ENCODE data around the gene MGAT5B.
"Not testable (repeated sequence)": the region's sequence is repeated elsewhere in the genome, so short reads cannot be mapped to it uniquely, and the experiment has no call there.

Gene MGAT5B

GRCh38 chr17:76955191-76955590, 87.0 kb downstream of the MGAT5B start:
- DNase-seq = no peak

DNA sequence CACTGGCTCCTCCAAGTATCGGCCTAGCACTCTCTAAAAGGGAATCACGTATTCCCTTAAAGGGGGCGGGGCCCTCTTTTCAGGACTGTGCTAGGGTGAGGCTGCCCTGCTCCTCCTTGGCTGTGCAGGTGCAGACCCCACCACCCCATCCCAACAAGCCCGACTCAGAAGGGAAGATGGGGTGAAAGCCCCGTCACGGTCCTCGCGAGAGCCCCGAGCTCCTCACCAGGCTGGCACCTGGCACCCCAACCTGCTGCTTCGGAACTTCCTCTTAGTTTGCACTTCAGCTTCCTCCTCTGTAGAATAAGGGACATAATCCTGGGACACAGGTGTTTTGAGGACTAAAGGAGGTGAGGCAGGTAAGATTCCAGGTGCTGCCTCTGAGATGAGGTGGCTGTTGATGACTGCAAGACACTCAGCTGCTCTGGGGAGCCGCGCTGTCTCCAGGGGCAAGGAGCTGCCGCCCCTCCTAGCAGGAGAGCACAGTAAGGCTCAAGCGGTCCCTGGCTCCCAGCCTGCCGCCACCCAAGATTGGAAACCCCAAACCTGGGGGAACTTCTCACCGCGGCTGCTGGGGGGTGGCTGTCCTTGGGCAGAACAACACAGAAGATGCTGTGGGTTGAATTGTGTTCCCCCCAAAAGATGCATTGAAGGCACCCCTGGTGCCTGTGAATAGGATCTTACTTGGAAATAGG, 88.8 kb downstream of the MGAT5B start:
- peak in 1 of 2 donors; percentile 15 for DNase-seq

GRCh38 chr17:76957678-76958464, 89.7 kb downstream of the MGAT5B start:
- DNase-seq = peak in 1 of 2 donors; percentile 53

DNA sequence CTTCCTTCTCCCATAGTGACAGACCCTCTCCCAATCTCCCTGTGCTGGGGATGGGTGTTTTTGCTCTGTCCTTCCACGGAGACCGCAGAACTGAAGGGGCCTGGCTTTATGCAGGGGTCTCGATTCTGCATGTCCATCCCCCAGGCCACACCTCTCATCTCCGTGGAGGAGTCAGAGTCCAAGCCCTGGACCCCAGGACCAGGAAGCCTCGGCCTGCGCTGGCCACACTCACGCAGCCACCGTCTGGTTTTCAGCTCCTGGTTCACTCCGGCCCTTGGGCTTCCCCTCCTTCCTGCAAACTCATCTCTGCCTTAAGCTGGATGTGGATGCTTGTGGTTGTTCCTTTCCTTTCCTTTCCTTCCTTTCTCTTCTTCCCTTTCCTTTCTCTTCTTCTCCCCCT, 90.8 kb downstream of the MGAT5B start:
- DNase-seq = no peak

GRCh38 chr17:76961869-76962268, 93.7 kb downstream of the MGAT5B start:
- no peak for DNase-seq

- DNase-seq = no peak
Observed at GRCh38 chr17:76962858-76963257, 94.7 kb downstream of the MGAT5B start.

DNA sequence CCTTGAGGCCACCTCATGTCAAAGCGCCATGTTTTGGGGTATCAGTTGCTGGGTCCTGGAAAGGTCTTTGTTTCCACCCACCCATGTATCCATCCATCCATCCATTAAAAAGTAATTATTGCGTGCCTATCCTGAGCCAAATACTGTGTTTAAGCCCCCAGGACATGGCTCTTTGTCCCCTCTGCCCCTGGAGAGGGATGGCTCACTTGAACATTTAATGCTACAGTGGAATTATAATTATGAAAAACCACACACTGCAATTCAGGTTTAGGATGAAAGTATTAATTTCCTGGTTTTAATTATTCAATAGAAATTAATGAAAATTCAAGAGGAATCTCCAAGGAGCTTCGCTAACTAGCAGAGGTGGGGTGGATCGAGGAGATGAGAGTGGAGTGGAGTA, 97.8 kb downstream of the MGAT5B start:
- no peak for DNase-seq

GRCh38 chr17:76966486-76967181, 98.4 kb downstream of the MGAT5B start:
- DNase-seq = no peak

DNA sequence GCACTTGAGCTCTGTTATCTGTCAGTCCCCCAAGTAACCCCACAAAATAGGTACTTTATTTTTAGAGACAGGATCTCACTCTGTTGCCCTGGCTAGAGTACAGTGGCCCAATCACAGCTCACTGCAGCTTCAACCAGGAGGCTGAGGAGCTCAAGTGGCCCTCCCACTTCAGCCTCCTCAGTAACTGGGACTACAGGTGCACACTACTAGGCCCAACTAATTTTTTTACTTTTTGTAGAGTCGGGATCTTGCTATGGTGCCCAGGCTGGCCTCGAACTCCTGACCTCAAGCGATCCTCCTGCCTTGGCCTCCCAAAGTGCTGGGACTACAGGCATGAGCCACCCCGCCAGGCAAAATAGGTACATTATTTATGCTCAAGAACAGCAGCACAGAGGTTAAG, 99.6 kb downstream of the MGAT5B start:
- DNase-seq = no peak

- peak; percentile 49 to 74 for DNase-seq
Observed at GRCh38 chr17:76968707-76969597, 100.7 kb downstream of the MGAT5B start.

DNA sequence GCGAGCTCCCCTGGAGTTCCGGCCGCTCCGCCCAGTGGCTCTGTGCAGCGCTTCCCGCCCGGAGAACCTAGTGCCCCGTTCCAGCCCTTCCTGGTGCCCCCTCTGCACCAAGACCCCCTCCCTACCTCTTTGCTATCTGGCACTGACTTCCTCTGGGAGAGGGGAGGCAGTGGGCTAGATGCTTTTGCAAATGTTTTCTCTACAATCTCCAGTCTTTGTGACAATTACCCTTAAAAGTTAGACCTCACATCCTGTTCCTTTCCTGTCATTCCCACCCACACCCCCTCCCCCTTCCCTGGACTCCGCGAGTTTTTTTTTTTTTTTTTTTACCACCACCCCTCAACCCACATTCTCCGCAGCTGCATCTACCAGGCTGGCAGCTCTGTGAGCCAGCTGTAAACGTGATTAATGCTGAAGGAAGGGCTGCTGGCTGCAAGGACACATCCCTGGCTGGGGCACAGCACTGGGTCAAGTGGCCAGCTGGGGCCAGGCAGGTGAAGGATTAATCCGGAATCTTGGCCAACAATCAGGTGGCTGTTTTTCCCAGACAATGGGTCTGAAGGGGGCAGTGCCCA, 101.5 kb downstream of the MGAT5B start:
- no peak for DNase-seq

DNA sequence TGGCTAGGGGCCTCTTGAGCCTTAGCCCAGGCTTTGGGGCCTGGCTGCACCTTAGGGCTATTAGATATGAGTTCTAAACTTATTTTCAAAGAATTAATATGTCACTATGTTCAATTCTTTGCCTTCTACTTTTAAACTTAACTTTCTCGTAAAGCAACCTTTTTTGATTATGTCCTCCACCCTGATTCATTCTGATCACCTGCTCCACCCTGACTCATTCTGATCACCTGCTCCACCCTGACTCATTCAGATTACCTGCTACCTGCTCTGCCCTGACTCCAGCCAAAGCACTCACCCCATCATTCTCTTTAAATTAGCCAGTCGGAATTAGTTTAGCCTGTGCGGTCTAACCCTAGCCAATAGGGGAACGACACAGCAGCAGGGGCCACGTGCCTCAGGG, 102.0 kb downstream of the MGAT5B start:
- DNase-seq = not testable (repeated sequence)

DNA sequence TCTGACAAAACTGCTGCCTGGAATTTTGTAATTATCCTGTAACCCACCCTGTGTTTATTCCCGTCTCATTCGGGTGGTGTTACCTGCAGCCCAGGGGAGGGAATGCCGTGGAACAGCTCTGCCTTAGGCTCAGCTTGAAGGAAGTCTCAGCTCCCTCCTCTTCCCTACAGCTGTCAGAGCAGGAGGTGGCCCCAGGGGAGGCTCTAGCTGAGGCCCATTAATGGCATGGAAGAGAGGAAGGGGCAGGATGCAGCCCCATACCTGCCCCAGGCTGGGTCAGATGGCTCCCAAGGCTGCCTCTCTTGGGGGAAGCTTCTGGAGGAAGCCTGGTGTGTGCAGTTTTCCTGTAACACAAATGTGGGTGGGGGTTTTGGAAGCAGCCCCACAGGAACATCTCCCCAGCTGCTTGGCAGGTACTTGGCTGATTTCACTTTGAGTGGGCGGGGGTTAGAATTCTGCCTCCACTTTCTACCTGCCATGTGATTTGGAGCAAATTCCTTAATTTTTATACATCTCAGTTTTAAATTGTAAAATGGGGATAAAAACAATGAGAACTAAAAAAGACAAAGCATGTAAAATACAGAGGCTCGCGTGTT, 103.9 kb downstream of the MGAT5B start:
- no peak for DNase-seq

GRCh38 chr17:76973040-76973439, 104.8 kb downstream of the MGAT5B start:
- DNase-seq = no peak

- no peak for DNase-seq
Observed at GRCh38 chr17:76974721-76975120, 106.5 kb downstream of the MGAT5B start.

DNA sequence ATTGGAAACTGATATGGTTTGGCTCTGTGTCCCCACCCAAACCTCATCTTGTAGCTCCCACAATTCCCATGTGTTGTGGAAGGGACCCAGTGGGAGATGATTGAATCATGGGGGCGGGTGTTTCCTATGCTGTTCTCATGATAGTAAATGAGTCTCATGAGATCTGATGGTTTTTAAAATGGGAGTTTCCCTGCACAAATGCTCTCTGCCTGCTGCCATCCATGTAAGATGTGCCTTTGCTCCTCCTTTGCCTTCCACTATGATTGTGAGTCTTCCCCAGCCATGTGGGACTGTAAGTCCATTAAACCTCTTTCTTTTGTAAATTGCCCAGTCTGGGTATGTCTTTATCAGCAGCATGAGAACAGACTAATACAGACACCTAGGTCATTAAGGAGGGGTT, 109.8 kb downstream of the MGAT5B start:
- DNase-seq = not testable (repeated sequence)

- DNase-seq = no peak
Observed at GRCh38 chr17:76981545-76982295, 113.5 kb downstream of the MGAT5B start.

DNA sequence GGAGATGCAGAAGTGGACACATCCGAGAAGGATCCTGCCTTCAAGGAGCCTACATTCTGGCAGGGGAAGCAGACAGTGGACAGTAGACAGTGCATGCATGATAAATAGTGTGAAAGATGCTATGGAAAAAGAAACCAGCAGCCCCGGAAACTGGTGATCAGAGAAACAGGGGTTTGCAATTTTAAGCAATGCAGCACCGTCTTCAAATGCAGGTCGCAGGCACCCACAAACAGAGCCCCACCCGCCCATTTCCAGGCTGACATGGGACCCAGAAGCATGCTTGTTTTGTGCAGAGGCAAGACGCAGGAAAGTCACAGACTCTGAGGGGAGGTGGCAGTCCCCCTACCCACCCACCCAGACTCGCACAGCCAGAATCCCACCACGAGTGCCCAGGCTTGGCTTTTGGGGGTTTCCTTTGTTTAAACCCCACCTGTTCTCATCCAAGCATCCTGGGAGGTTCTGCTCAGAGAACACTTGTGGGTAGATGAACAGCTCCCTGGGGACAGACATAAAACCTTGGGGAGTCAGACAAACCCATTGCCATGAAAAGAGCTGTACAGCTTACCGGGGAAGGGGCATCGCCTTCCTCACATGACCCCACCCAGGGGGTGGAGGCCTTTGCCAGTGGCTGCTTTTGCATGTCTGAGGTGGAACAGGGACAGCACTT, 114.3 kb downstream of the MGAT5B start:
- peak in 1 of 2 donors; percentile 22 for DNase-seq

GRCh38 chr17:76983075-76983775, 115.0 kb downstream of the MGAT5B start:
- DNase-seq = no peak

- DNase-seq = no peak
Observed at GRCh38 chr17:76986365-76986764, 118.2 kb downstream of the MGAT5B start.

All from CD4-positive, alpha-beta T cell treated with Interferon alpha-2 for 1 hour (primary cell).